HFF-Myc (cell line): Measurements from ENCODE around the gene GPX3.

Experiments
- DNase-seq: peaks from one replicate; pipeline ENCODE4 v3.0.0-alpha.2; 2011; ENCODE audit warnings: low read depth; ENCODE audit errors: extremely low read depth
- H3K4me3 ChIP-seq: replicated peaks from 2 replicates; pipeline ENCODE4 v1.5.1; 2011; ENCODE audit warnings: low read depth, mild to moderate bottlenecking, control low read depth, low read length
- TF ChIP-seq, protein P1 (sequence below): IDR thresholded peaks from 2 replicates; pipeline ENCODE4 v1.5.1; 2012; ENCODE audit warnings: mild to moderate bottlenecking, low read depth, low read length, control low read depth; ENCODE audit errors: missing control alignments

Gene GPX3

DNA sequence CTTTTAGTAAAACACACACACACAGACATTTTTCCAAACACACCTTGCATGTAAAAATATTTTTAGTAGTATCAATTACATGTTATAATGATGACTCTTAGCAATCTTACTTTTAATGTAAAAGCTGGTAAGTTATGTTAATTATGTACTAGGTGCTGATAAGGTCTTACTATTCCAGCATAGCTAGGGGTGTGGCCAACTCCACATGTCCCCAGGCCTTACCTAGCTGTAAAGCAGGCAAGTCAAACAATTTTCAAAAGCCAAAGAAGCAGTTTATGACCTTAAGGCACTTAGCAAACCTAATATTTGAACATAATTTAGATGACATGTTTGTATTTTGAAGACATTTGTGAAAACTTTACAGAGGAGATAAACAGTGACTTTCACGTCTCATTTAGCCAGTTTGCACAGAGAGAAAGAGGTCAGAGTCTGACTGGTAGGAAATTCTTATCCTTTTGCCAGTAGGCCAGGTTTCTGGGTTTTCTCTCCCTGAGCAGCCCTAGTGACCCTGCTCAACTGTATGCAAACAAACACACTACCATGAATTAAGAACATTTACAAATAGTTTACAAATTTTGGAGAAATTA lies 26.5 kb upstream of the GPX3 start:
- no peak overlapping the region for H3K4me3 ChIP-seq
- DNase-seq: no peak
- TF ChIP-seq, protein P1, sequence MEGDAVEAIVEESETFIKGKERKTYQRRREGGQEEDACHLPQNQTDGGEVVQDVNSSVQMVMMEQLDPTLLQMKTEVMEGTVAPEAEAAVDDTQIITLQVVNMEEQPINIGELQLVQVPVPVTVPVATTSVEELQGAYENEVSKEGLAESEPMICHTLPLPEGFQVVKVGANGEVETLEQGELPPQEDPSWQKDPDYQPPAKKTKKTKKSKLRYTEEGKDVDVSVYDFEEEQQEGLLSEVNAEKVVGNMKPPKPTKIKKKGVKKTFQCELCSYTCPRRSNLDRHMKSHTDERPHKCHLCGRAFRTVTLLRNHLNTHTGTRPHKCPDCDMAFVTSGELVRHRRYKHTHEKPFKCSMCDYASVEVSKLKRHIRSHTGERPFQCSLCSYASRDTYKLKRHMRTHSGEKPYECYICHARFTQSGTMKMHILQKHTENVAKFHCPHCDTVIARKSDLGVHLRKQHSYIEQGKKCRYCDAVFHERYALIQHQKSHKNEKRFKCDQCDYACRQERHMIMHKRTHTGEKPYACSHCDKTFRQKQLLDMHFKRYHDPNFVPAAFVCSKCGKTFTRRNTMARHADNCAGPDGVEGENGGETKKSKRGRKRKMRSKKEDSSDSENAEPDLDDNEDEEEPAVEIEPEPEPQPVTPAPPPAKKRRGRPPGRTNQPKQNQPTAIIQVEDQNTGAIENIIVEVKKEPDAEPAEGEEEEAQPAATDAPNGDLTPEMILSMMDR: no peak

DNA sequence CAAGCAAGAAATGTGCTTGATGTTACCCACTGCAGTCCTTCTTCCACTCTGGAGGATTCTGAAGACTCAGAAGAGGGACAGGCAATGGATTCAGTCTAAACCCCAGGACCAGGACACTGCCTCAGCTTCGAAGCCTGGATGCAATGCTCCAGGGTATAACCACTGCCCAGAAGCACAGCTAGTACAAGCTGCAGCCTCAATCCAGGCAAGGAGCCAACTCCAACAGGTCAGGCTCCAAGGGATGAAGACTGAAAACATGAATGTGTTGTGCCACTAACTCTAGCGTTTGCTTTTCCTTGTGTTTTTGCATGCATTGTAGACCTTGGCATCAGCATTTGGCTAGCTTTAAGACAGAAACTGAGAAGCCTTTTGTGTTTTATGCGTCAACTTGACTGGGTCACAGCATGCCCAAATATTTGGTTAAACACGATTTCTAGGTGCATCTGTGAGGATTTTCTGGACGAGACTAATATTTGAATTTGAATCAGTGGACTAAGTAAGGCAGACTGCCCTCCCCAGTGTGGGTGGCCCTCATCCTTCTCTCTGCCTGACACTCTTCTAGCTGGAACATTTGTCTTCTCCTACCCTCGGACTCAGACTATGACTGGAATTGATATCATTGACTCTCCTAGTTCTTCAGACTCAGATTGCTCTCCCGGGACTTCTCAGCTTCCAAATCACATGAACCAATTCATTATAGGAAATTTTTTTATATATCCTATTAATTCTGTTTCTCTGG lies 20.5 kb upstream of the GPX3 start:
- TF ChIP-seq, protein P1: no peak
- no peak overlapping the region for H3K4me3 ChIP-seq
- no peak for DNase-seq

DNA sequence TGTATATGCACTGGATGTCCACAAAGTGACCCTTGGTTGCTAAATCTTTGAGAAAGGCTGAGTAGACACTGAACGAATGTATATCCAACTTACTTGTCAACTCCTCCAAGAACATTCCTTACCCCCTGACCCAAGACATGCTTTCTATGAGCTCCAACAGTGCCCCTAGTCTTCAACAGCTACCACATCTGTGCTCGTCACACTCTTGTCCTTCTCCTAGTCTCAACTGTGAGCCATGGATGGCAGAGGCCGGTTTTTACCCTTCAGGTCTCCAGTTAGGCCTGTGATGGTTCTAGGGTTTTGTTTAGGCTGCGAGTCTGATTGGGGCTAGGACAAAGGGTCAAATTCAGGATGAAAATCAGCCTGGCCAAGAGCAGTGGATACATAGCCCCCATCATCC lies 19.0 kb upstream of the GPX3 start:
- no peak for DNase-seq
- no peak overlapping the region for H3K4me3 ChIP-seq
- TF ChIP-seq, protein P1: no peak

DNA sequence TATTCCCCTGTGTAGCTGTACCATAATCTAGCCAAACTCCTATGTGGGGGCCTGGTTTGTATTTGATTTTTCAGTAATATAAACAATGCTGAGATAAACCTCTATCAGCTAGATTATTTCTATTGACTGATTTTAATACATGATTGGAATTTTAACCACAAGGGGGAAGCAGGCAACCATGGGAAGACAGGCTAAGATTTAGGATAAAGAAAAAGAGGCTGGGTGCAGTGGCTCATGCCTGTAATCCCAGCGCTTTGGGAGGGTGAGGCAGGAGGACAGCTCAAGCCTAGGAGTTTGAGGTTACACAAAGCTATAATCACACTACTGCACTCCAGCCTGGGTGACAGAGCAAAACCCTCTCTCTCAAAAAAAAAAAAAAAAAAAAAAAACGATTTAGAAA lies 18.1 kb upstream of the GPX3 start:
- no peak for DNase-seq
- TF ChIP-seq, protein P1: peak; percentile 20
- no peak overlapping the region for H3K4me3 ChIP-seq

DNA sequence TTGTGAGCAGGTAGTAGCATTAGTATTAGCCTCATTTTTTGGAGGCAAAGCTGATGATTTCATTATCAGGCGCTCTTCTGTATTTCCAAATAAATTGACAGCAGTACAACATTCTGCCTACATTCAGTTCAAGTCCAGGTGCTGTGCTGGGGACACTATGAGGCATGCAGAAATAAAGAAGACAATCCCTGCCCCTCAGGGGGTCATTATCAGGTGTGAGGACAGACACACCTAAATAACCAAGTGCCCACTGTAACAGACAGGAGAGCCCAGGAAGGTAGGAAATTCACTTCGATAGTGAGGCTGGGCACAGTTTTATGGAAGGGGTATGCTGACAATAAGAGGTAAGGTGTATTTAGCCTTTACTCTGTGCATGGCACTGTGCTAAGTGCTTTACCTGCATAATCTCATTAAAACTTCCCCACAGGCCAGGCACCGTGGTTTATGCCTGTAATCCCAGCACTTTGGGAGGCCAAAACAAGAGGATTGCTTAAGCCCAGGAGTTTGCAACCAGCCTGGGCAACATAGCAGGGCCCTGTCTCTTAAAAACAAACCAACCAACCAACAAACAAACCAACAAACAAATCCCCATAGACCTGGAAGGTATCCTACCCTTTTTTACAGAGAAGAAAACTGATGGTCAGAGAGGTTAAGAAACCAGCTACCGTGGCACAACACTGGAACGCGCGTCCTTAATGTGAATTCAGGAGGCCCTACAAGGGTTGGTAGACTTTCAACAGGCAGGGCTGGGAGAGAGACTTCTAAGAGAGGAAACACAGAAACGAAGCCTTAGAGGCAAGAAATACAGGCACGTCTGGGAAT lies 17.5 kb upstream of the GPX3 start:
- DNase-seq: no peak
- TF ChIP-seq, protein P1: no peak
- H3K4me3 ChIP-seq: no peak overlapping the region

DNA sequence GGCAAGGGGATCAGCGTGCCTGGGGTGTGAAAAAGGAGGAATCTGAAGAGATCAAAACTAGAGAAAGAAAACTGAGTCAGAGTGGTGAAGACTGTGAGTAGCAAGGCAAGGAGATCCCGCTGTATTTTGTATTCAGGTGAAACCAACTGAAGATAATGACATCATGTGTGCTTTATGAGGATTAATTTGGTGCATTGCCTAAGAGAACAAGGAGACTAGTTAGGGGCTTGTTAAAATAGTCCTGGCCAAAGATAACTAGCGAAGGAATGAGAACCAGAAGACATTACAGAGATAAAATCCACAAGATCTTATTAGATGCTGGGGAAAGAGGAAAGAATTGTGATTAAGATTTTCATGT lies 16.9 kb upstream of the GPX3 start:
- no peak overlapping the region for H3K4me3 ChIP-seq
- TF ChIP-seq, protein P1: no peak
- DNase-seq: no peak
